Psoas muscle (tissue), 8 donors: ENCODE results near the gene ROBO3. TPM values are rescaled to one million over a fixed set of nuclear protein-coding genes. Genes with fewer than 3 reads are reported as not detected.

Source experiments
- ATAC-seq, 4 donors: fragments of 200-7000 bp; cut with Tn5 transposase; one replicate each; pipeline ENCODE4 v1.9.1; 2020; ENCODE audit warnings: moderate library complexity in 3 of 4, mild to moderate bottlenecking in 2 of 4
- DNase-seq, 2 donors: peaks; one replicate each; pipeline ENCODE4 v3.0.0-alpha.2; 2020
- H3K27ac ChIP-seq: fragments of 200-600 bp; one replicate; pipeline ENCODE4 v1.8.0; 2022
- H3K27me3 ChIP-seq, 3 donors: fragments of 200-600 bp in 1 of 3; one replicate each; pipeline versions ENCODE4 v1.6.1 to v1.8.0; 2013 to 2022; ENCODE audit warnings: low read length in 2 of 3, mild to moderate bottlenecking in 2 of 3, moderate library complexity in 1 of 3; ENCODE audit not compliant: insufficient read depth in 3 of 3
- H3K36me3 ChIP-seq, 2 donors: fragments of 200-600 bp in 1 of 2; one replicate each; pipeline versions ENCODE4 v1.6.1 to v1.8.0; 2013 to 2022; ENCODE audit warnings: low read depth in 1 of 2, mild to moderate bottlenecking in 1 of 2, moderate library complexity in 1 of 2; ENCODE audit not compliant: insufficient read depth in 1 of 2
- H3K4me1 ChIP-seq: fragments of 200-600 bp; one replicate; pipeline ENCODE4 v1.8.0; 2022
- H3K4me3 ChIP-seq: fragments of 200-600 bp; one replicate; pipeline ENCODE4 v1.8.0; 2022; ENCODE audit warnings: mild to moderate bottlenecking
- H3K9me3 ChIP-seq: fragments of 200-600 bp; one replicate; pipeline ENCODE4 v1.8.0; 2022
- CTCF ChIP-seq: fragments of 200-600 bp; IDR thresholded peaks from one replicate; pipeline ENCODE4 v1.8.0; 2022; ENCODE audit warnings: antibody characterized with exemption
- WGBS, 3 donors: extraction: QIAGEN DNeasy Blood & Tissue Kit; methylation state at CpG; one replicate each; pipeline versions ENCODE4 v1.1.6 to v1.1.7; 2013; 5-methylcytosine and 5-hydroxymethylcytosine counted together
- intact Hi-C, 2 donors: fragments of 100-400 bp; cut with DNase I; formaldehyde crosslinking; loops; one replicate each; pipeline versions ENCODE4 v1.11.0 to v1.14.2; 2022
- polyA plus RNA-seq, 3 donors: library from polyadenylated mRNA; stranded (reverse); fragments of 200-250 nt; gene quantifications; one replicate each; pipeline ENCODE4 v1.2.3, GENCODE V29; 2013
- total RNA-seq, 4 donors: library from RNA; stranded (reverse); fragmentation: NEBNext Ultra II Directional in 2 of 4; extraction: Animal tissue kit (Norgen Biotek cat#: 25700) in 2 of 4; gene quantifications; one replicate each; pipeline versions ENCODE4 v1.2.1 to v1.2.4, GENCODE V29; 2021 to 2023
- donor health status: healthy with polysubstance abuse.
- donor health status: DM: no; HTN: no; CAD: no; lungs with moderate emphysema.
- donor health status: Bipolar disorder and iron deficiency.
- donor health status: healthy.
- donor health status: DM: yes; HTN: yes; CAD: no.
- donor health status: DM: no; HTN: no; CAD: no.
- donor health status: DM: no; HTN: no; CAD: no.
- donor health status: DM: yes; HTN: yes; CAD: no.

ROBO3 gene
- total and polyA plus RNA-seq, 7 donors = 1.7 to 3.6 (median 2.9) TPM

GRCh38 chr11:124867700-124868099 is 2.5 kb downstream of the ROBO3 start:
- Histone ChIP-seq H3K4me3 (no peak overlapping the region), H3K27ac (no peak overlapping the region), H3K9me3 (no peaks in the 10 kb centered on the region), H3K4me1 (peaks cover 26% of the 10 kb centered on the region), H3K27me3 (peaks cover 3 to 94% (median 44%) of the 10 kb centered on the region in 3 donors), H3K36me3 (no peaks in the 10 kb centered on the region)
- no peak for DNase-seq
- 4 to 7% (median 4%) methylated on average over 8 of the region's 8 CpGs for WGBS, 3 donors
- TF ChIP-seq CTCF = no peak
- no peak for ATAC-seq
- intact Hi-C loops = no loop called here

GRCh38 chr11:124868331-124869274 is 3.4 kb downstream of the ROBO3 start:
- H3K36me3 ChIP-seq = no peaks in the 10 kb centered on the region
- TF ChIP-seq CTCF = no peak
- DNase-seq (no peak), ATAC-seq (no peak)
- H3K27me3 ChIP-seq = peaks cover 3 to 93% (median 40%) of the 10 kb centered on the region in 3 donors
- WGBS, 3 donors = 8 to 10% (median 10%) methylated on average over 60 to 63 of the region's 63 CpGs
- intact Hi-C loops = no loop called here
- H3K4me1 ChIP-seq = peaks cover 22% of the 10 kb centered on the region
- H3K27ac ChIP-seq = no peak overlapping the region
- H3K4me3 ChIP-seq = no peak overlapping the region
- H3K9me3 ChIP-seq = no peaks in the 10 kb centered on the region

GRCh38 chr11:124869331-124869730 is 4.1 kb downstream of the ROBO3 start:
- Histone ChIP-seq H3K36me3 (no peaks in the 10 kb centered on the region), H3K4me1 (peaks cover 21% of the 10 kb centered on the region), H3K9me3 (no peaks in the 10 kb centered on the region), H3K27me3 (peaks cover 0 to 90% (median 39%) of the 10 kb centered on the region in 3 donors), H3K4me3 (no peak overlapping the region), H3K27ac (no peak overlapping the region)
- DNase-seq (no peak), ATAC-seq (no peak)
- 4 to 7% (median 5%) methylated on average over 16 of the region's 16 CpGs for WGBS, 3 donors
- no peak for TF ChIP-seq CTCF
- intact Hi-C loops = no loop called here

- ATAC-seq = no peak
- H3K27me3 ChIP-seq = peaks cover 0 to 84% (median 35%) of the 10 kb centered on the region in 3 donors
- intact Hi-C loops = no loop called here
Measured at GRCh38 chr11:124869856-124870387, 4.7 kb downstream of the ROBO3 start.

More at GRCh38 chr11:124869856-124870387, 4.7 kb downstream of the ROBO3 start:
- Histone ChIP-seq H3K36me3 (no peaks in the 10 kb centered on the region), H3K4me1 (peaks cover 20% of the 10 kb centered on the region), H3K4me3 (no peak overlapping the region), H3K27ac (no peak overlapping the region), H3K9me3 (no peaks in the 10 kb centered on the region)
- no peak for DNase-seq
- TF ChIP-seq CTCF = no peak
- WGBS, 3 donors = 50 to 58% (median 55%) methylated on average over 14 of the region's 14 CpGs
